ENCODE data around the gene TMEM52.

TMEM52 gene

GRCh38 chr1:1914971-1915692 lies 3.9 kb downstream of the TMEM52 start, which contains the start of gene CALML6:
Gene CALML6, plus strand, starts transcription at chr1:1915260. Its CDS starts 21 bp downstream, at chr1:1915281.
- no peak for DNase-seq (ENCODE audit: low read depth)

- no peak for DNase-seq (ENCODE audit: low read depth)
Measured at GRCh38 chr1:1914101-1914970, 4.7 kb downstream of the TMEM52 start.

GRCh38 chr1:1911350-1912041 lies 7.6 kb downstream of the TMEM52 start:
- DNase-seq (ENCODE audit: low read depth) = no peak

GRCh38 chr1:1910651-1911331 lies 8.3 kb downstream of the TMEM52 start:
- DNase-seq (ENCODE audit: low read depth) = no peak

DNA sequence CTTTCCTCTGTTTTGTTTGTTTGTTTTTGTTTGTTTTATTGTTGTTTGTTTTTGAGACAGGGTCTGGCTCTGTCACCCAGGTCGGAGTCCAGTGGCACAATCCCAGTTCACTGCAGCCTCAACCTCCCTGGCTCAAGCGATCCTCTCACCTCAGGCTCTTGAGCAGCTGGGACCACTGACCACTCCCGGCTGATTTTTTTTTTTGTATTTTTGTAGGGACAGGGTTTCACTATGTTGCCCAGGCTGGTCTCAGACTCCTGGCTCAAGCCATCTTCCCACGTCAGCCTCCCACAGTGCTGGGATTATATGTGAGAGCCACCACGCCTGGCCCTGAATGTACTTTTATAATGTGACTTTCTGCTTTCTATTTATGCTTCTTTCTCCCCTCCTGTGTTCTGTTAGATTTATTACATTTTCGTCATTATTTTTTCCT lies 9.0 kb downstream of the TMEM52 start:
- DNase-seq (ENCODE audit: low read depth) = no peak

DNA sequence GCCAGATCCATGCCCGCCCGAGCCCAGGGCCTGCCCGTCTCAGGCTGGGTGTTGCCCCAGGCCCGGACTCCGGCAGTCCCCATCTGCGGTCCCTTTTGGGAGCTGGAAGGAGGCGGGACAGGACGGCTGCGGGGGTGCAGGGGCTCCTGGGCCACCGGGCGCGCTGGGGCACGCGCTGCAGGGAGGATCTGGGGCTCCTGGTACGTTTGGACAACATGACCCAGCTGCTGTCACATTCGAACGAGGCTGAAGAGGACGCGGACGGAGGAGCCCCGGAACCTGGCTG lies 10.6 kb downstream of the TMEM52 start:
- no peak for DNase-seq (ENCODE audit: low read depth)

DNA sequence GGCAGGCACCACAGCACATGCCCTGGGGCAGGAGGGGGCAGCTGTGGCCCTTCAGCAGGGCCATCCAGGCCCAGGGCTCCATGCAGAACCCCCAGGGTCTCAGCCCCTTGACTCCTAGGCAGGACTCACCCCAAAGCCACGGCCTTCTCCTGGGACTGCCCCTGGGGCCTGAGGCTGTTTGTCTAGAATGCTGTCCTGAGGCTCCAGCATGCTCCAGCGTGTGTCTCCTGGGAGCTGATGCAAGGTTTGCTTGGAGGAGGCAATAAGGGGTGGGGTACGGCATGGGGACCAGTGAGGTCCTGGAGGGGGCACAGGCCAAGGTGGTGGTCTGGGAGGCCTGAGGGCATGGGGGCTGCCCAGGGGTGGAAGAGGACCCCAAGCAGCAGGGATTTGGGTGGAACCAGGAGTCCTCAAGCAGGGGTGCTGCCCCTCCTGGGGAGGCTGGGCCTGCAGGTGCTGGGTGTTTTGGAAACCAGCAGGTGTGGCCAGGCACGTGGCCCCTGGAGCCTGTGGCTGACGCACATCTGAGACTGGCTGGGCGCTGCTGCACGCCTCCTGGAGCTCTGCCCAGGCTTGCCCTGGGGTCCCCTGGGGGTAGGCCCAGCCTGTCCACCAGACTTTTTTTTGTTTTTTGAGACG lies 11.9 kb downstream of the TMEM52 start:
- no peak for DNase-seq (ENCODE audit: low read depth)

DNA sequence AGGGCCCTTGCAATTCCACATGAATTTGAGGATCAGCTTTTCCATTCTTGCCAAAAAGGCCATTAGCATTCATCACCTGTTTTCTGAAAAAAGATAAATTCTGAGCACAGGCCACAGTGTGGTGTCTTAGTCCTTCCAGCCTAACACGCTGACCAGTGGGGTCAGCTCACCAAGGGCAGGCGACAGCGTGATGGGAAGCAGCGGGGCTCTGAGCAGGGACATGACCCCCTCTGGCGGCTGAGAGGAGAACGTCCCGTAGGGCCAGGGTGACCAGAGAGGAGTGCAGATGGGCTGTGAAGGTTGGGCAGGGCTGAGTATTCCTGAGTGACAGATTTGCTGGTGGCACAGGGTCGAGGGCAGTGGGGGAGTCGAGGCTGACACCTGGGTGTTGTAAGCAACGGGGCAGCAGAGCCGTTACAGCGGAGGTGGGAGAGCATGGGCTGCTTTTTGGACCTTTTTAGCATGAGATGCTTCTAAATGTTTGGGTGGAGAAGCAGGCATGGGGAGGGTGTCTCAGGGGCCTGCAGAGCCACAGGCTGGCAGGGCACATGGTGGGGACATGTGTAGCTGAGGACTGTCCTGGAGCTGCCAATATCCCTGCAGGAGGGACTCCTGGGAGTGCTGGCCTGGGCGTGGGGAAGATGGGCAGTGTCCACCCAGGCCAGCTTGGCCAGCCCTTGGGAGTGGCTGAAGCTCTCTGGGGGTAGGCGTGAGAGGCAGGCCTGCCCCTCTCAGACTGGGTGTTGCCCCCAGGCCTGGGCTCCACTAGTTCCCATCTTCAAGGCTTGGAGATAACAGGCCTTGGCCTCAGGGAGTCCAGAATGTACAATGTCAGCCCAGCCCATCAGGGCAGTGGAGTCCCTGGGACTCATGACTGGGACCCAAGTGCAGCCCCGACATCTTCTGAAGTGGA lies 12.6 kb downstream of the TMEM52 start:
- peak; percentile 63 for DNase-seq (ENCODE audit: low read depth)

- DNase-seq (ENCODE audit: low read depth) = no peak
Measured at GRCh38 chr1:1903224-1903623, 15.9 kb downstream of the TMEM52 start.

- DNase-seq (ENCODE audit: low read depth) = no peak
Measured at GRCh38 chr1:1901641-1902294, 17.3 kb downstream of the TMEM52 start.

DNA sequence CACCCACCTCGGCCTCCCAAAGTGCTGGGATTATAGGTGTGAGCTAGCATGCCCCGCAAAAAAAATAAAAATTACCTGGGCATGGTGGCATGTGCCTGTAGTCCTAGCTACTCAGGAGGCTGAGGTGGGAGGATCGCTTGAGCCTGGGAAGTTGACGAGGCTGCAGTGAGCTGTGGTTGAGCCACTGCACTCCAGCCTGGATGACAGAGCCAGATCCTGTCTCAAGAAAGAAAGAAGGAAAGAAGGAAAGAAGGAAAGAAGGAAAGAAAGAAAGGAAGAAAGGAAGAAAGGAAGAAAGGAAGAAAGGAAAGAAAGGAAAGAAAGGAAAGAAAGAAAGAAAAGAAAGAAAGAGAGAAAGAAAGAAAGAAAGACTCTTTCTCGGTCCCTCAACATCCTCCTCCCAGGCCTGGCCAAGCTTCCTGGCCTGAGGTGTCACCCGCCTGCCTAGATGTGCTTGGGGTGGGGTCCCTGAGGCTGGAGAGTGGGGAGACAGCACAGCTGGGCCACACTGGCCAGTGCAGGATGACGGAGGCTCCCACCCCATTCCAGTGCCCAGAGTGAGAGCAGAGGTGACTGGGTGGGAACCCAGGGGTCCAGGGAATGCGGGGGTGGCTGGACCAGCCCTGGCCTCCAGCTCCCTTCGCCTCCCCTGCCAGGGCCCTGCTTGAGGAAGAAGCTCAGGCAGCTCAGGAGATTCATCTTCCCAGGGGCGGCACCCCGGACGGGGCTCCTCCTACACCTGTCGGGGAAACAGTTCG lies 18.0 kb downstream of the TMEM52 start:
- no peak for DNase-seq (ENCODE audit: low read depth)

DNA sequence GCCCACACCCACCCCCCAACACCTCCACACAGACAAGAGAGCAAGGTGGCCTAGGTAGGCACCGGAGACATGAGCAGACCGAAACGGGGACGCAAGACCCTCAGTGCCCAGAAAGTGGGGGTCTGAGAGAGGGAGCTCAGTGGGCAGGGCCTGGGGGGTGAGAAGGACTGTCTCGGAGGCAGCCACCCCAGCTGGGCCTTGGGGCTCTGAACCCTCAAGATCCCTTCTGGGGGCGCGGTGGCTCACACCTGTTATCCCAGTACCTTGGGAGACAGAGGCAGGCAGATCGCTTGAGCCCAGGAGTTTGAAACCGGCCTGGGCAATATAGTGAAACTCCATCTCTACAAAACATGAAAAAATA lies 19.1 kb downstream of the TMEM52 start:
- no peak for DNase-seq (ENCODE audit: low read depth)

GRCh38 chr1:1899266-1899966 lies 19.7 kb downstream of the TMEM52 start:
- DNase-seq (ENCODE audit: low read depth) = no peak

DNA sequence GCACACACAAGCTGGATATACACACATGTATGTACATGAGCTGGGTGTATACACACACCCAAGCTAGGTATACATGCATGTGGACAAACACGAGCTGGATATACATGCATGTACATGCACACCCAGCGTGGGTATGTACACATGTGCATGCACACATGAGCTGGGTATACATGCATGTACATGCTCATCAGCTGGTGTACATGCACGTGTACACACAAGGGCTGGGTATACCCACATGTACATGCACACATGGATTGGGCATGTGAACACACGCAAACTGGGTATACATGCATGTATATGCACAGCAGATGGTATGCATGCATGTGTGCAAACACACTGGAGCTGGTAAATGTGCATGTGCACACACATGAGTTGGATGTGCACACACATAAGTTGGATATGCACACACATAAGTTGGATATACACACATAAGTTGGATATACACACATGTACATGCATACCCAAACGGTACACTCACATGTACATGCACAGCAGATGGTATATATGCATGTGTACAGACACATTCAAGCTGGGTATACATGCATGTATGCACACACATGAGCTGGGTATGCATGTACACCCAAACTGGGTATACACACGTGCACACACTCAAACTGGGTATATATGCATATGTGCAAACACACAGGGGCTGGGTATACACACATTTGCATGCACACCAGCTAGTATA lies 20.7 kb downstream of the TMEM52 start:
- DNase-seq (ENCODE audit: low read depth) = no peak

DNA sequence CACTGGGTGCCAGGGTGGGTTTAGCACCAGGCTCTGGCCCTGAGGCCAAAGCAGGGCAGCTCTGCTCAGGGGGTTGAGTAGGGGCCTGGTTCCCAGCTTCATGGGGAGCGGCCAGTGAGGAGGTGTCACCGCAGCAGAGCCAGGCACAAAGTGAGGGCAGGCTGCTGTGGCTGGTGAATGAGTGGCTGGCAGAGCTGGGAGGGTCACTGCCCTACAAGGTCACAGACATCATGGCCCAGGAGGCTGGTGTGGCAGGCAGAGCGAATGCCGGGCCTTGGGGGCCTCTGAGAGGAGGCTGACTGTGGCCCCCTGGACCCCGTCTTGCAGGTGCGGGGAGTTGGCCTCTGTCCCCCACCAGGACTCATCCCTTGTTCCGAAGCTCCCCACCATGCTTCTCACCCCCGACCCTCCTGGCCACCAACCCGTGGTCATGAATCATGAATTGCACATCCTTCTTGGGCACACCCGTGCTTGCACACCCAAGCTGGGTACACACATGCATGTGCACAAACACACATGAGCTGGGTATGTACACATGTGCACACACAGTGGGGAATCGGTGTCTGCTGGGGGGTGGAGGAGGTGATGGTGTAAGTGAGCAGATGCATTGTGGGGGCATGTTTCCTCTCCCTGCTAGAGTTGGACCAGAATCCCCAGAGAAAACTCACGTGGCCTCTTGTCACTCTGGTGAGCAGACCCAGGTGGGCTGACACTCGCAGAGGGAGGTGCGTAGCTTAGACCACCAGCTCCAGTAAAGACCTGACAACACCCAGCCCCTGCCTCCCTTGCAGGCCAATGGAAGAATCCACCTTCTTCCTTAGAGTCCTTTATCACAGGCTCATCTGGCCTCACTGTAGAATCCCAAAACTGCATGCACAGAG lies 23.4 kb downstream of the TMEM52 start:
- DNase-seq (ENCODE audit: low read depth) = no peak

- DNase-seq (ENCODE audit: low read depth) = no peak
Measured at GRCh38 chr1:1895060-1895418, 24.0 kb downstream of the TMEM52 start.

GRCh38 chr1:1894354-1895059 lies 24.6 kb downstream of the TMEM52 start:
- no peak for DNase-seq (ENCODE audit: low read depth)
